ENCODE results near the gene BAZ1A.

DNA sequence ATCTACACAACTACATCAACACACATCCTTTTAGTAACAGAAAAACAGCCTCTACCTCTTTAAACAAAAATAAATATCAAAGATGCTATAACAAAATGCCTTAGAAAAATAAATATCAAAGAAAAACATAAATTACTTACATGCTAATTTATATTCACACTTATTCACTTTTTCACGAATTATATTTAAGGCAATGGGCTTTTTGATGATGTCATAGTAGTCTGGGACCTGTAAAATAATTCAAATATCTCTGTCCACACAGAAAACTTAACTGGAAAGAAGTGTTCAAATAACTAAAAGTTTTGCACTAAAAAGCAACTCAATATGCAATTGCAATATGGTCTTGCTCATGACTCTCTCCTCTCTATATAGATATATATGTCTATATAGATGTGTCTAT lies 120.5 kb downstream of the BAZ1A start:
- TF ChIP-seq, protein P1, sequence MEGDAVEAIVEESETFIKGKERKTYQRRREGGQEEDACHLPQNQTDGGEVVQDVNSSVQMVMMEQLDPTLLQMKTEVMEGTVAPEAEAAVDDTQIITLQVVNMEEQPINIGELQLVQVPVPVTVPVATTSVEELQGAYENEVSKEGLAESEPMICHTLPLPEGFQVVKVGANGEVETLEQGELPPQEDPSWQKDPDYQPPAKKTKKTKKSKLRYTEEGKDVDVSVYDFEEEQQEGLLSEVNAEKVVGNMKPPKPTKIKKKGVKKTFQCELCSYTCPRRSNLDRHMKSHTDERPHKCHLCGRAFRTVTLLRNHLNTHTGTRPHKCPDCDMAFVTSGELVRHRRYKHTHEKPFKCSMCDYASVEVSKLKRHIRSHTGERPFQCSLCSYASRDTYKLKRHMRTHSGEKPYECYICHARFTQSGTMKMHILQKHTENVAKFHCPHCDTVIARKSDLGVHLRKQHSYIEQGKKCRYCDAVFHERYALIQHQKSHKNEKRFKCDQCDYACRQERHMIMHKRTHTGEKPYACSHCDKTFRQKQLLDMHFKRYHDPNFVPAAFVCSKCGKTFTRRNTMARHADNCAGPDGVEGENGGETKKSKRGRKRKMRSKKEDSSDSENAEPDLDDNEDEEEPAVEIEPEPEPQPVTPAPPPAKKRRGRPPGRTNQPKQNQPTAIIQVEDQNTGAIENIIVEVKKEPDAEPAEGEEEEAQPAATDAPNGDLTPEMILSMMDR (IDR thresholded peaks at IDR 0.05 in 4 of 5, conservative IDR thresholded peaks at IDR 0.05 in 1 of 5) = no peak
- no peak for TF ChIP-seq POLR2A (IDR thresholded peaks at IDR 0.05)
